ENCODE data around the gene NADSYN1. TPM values are rescaled to one million over a fixed set of nuclear protein-coding genes. Genes with fewer than 3 reads are reported as not detected.
"Not testable (repeated sequence)": the region's sequence is repeated elsewhere in the genome, so short reads cannot be mapped to it uniquely, and the experiment has no call there.

Gene NADSYN1
- total and polyA plus RNA-seq, 8 donors: 18.4 to 77.3 (median 29.4) TPM

GRCh38 chr11:71537537-71537936, 84.5 kb downstream of the NADSYN1 start:
- WGBS, 2 donors: 91% methylated on average over 9 of the region's 9 CpGs
- TF ChIP-seq CTCF (IDR thresholded peaks at IDR 0.05): no peak
- ATAC-seq: no peak
- no peak for DNase-seq
- no peaks in the 10 kb centered on the region for H3K9me3 ChIP-seq
- FAIRE-seq: no peak
- H3K4me1 ChIP-seq: peaks cover 0 to 10% (median 6%) of the 10 kb centered on the region in 3 donors
- H3K27ac ChIP-seq: no peak overlapping the region
- no peaks in the 10 kb centered on the region for H3K27me3 ChIP-seq
- no peak overlapping the region for H3K4me3 ChIP-seq
- H3K36me3 ChIP-seq: no peaks in the 10 kb centered on the region
- intact Hi-C loops (cut with DNase I): no loop called here

GRCh38 chr11:71537977-71538665, 85.1 kb downstream of the NADSYN1 start, which contains the start of gene KRTAP5-8:
Gene KRTAP5-8, plus strand, starts transcription at chr11:71538025. Its CDS starts 31 bp downstream, at chr11:71538056.
- WGBS, 2 donors: 74 to 76% methylated on average over 4 of the region's 4 CpGs
- intact Hi-C loops (cut with DNase I); H3K4me3 ChIP-seq; ATAC-seq; H3K27me3 ChIP-seq; H3K9me3 ChIP-seq; DNase-seq; H3K27ac ChIP-seq; FAIRE-seq; H3K36me3 ChIP-seq: not testable (repeated sequence)
- H3K4me1 ChIP-seq: peaks cover 0 to 10% (median 6%) of the 10 kb centered on the region in 3 donors

- no peak for TF ChIP-seq CTCF (IDR thresholded peaks at IDR 0.05)
- intact Hi-C loops (cut with DNase I): no loop called here
- Histone ChIP-seq H3K27me3 (no peaks in the 10 kb centered on the region), H3K36me3 (no peaks in the 10 kb centered on the region), H3K27ac (no peak overlapping the region), H3K9me3 (no peaks in the 10 kb centered on the region), H3K4me3 (no peak overlapping the region), H3K4me1 (peaks cover 0 to 10% (median 6%) of the 10 kb centered on the region in 3 donors)
- no peak for DNase-seq
- WGBS, 2 donors: 93 to 98% methylated on average over 4 of the region's 4 CpGs
- no peak for FAIRE-seq
- ATAC-seq: no peak
Measured at GRCh38 chr11:71538666-71538990, 85.6 kb downstream of the NADSYN1 start.

GRCh38 chr11:71539017-71539416, 86.0 kb downstream of the NADSYN1 start:
- FAIRE-seq: no peak
- Histone ChIP-seq H3K4me3 (no peak overlapping the region), H3K27me3 (no peaks in the 10 kb centered on the region), H3K4me1 (peaks cover 0 to 10% (median 6%) of the 10 kb centered on the region in 3 donors), H3K9me3 (no peaks in the 10 kb centered on the region), H3K36me3 (no peaks in the 10 kb centered on the region), H3K27ac (no peak overlapping the region)
- TF ChIP-seq CTCF (IDR thresholded peaks at IDR 0.05): no peak
- DNase-seq: no peak
- ATAC-seq: no peak
- 79 to 84% methylated on average over 11 of the region's 11 CpGs for WGBS, 2 donors
- intact Hi-C loops (cut with DNase I): no loop called here

GRCh38 chr11:71539971-71540370, 87.0 kb downstream of the NADSYN1 start:
- H3K27ac ChIP-seq; H3K4me1 ChIP-seq; ATAC-seq; H3K4me3 ChIP-seq; H3K36me3 ChIP-seq; FAIRE-seq; H3K9me3 ChIP-seq; DNase-seq; H3K27me3 ChIP-seq; intact Hi-C loops (cut with DNase I): not testable (repeated sequence)
- 90 to 96% methylated on average over 11 of the region's 11 CpGs for WGBS, 2 donors

GRCh38 chr11:71540521-71541304, 87.7 kb downstream of the NADSYN1 start:
- intact Hi-C loops (cut with DNase I); H3K27ac ChIP-seq; H3K36me3 ChIP-seq; DNase-seq; H3K9me3 ChIP-seq; FAIRE-seq; ATAC-seq; H3K4me3 ChIP-seq; H3K4me1 ChIP-seq; H3K27me3 ChIP-seq: not testable (repeated sequence)
- 90 to 92% methylated on average over 9 of the region's 9 CpGs for WGBS, 2 donors
